ENCODE results near the gene IRF2BPL. TPM values are rescaled to one million over a fixed set of nuclear protein-coding genes. Genes with fewer than 3 reads are reported as not detected.
A peak's percentile ranks its signal among the peaks of the same experiment; 100 is the strongest.

Gene IRF2BPL
- 10 to 100 TPM; 34.5 to 35.6 TPM for total RNA-seq

GRCh38 chr14:77028384-77029231, at the start of gene IRF2BPL:
Gene IRF2BPL (minus strand): TSS chr14:77028708. CDS start chr14:77027792, 916 bp downstream.
- Mint-ChIP-seq H3K27me3 (ENCODE audit: low read depth) (no peaks in the 10 kb centered on the region), H3K36me3 (ENCODE audit: low read depth) (peaks cover 43% of the 10 kb centered on the region), H3K27ac (peak within 1 kb of the TSS; percentile 88), H3K4me3 (peak within 1 kb of the TSS; percentile 94), H3K4me1 (ENCODE audit: low read depth) (peaks cover 63% of the 10 kb centered on the region), H3K9me3 (ENCODE audit: insufficient read depth) (no peaks in the 10 kb centered on the region)
- POLR2A ChIA-PET: interaction anchor here (0.7 to 8.2 kb wide), 16 partner anchors 11 to 216 kb away, joined by 3 to 107 read pairs (median 4); partner anchors contain the start of gene ANGEL1
- ATAC-seq (peak; percentile 76), DNase-seq (peak; percentile 96)
- CTCF ChIA-PET: interaction anchor here (0.7 to 3.1 kb wide), 21 partner anchors 9 to 152 kb away, joined by 3 to 30 read pairs (median 5); no protein-coding TSS in a partner anchor

- Mint-ChIP-seq H3K4me1 (ENCODE audit: low read depth) (no peaks in the 10 kb centered on the region), H3K4me3 (no peak overlapping the region), H3K27ac (no peak overlapping the region), H3K9me3 (ENCODE audit: insufficient read depth) (peaks cover 8% of the 10 kb centered on the region), H3K36me3 (ENCODE audit: low read depth) (no peaks in the 10 kb centered on the region), H3K27me3 (ENCODE audit: low read depth) (no peaks in the 10 kb centered on the region)
- CTCF ChIA-PET: interaction anchor here (0.7 to 4.1 kb wide), 6 partner anchors 9 to 201 kb away, joined by 3 to 29 read pairs (median 3); no protein-coding TSS in a partner anchor
- DNase-seq: no peak
- no peak for ATAC-seq
- POLR2A ChIA-PET: no interaction called here
Observed at GRCh38 chr14:77077040-77077439, 48.5 kb upstream of the IRF2BPL start.

GRCh38 chr14:77076113-77076631, 47.7 kb upstream of the IRF2BPL start:
- no peak for ATAC-seq
- no peak for DNase-seq
- CTCF ChIA-PET: interaction anchor here (0.7 to 4.1 kb wide), 7 partner anchors 10 to 203 kb away, joined by 3 to 29 read pairs (median 3); no protein-coding TSS in a partner anchor
- POLR2A ChIA-PET: interaction anchor here (0.7 kb wide), 1 partner anchor 12 kb away, joined by 3 read pairs; no protein-coding TSS in a partner anchor
- Mint-ChIP-seq H3K27ac (no peak overlapping the region), H3K36me3 (ENCODE audit: low read depth) (no peaks in the 10 kb centered on the region), H3K27me3 (ENCODE audit: low read depth) (no peaks in the 10 kb centered on the region), H3K9me3 (ENCODE audit: insufficient read depth) (peaks cover 8% of the 10 kb centered on the region), H3K4me3 (no peak overlapping the region), H3K4me1 (ENCODE audit: low read depth) (no peaks in the 10 kb centered on the region)

GRCh38 chr14:77074969-77075368, 46.5 kb upstream of the IRF2BPL start:
- no peak overlapping the region for H3K27ac Mint-ChIP-seq
- CTCF ChIA-PET: interaction anchor here (0.8 to 4.1 kb wide), 4 partner anchors 12 to 202 kb away, joined by 3 to 29 read pairs (median 5); partner anchors contain the start of gene CIPC
- no peak for ATAC-seq
- H3K9me3 Mint-ChIP-seq (ENCODE audit: insufficient read depth): peaks cover 5% of the 10 kb centered on the region
- peaks cover under 1% of the 10 kb centered on the region for H3K27me3 Mint-ChIP-seq (ENCODE audit: low read depth)
- H3K4me1 Mint-ChIP-seq (ENCODE audit: low read depth): no peaks in the 10 kb centered on the region
- no peak for DNase-seq
- POLR2A ChIA-PET: no interaction called here
- no peak overlapping the region for H3K4me3 Mint-ChIP-seq
- H3K36me3 Mint-ChIP-seq (ENCODE audit: low read depth): no peaks in the 10 kb centered on the region

GRCh38 chr14:77071938-77072388, 43.5 kb upstream of the IRF2BPL start:
- Mint-ChIP-seq H3K4me1 (ENCODE audit: low read depth) (no peaks in the 10 kb centered on the region), H3K36me3 (ENCODE audit: low read depth) (no peaks in the 10 kb centered on the region), H3K27ac (no peak overlapping the region), H3K4me3 (no peak overlapping the region), H3K27me3 (ENCODE audit: low read depth) (peaks cover 11% of the 10 kb centered on the region), H3K9me3 (ENCODE audit: insufficient read depth) (no peaks in the 10 kb centered on the region)
- POLR2A ChIA-PET: no interaction called here
- ATAC-seq (no peak), DNase-seq (no peak)
- CTCF ChIA-PET: interaction anchor here (1.2 to 7.4 kb wide), 13 partner anchors 10 to 361 kb away, joined by 3 to 371 read pairs (median 27); partner anchors contain the start of gene CIPC

GRCh38 chr14:77069551-77069950, 41.0 kb upstream of the IRF2BPL start:
- ATAC-seq (no peak), DNase-seq (no peak)
- H3K9me3 Mint-ChIP-seq (ENCODE audit: insufficient read depth): no peaks in the 10 kb centered on the region
- peaks cover 9% of the 10 kb centered on the region for H3K4me1 Mint-ChIP-seq (ENCODE audit: low read depth)
- no peak overlapping the region for H3K4me3 Mint-ChIP-seq
- POLR2A ChIA-PET: interaction anchor here (1.4 kb wide), 1 partner anchor 194 kb away, joined by 7 read pairs; no protein-coding TSS in a partner anchor
- CTCF ChIA-PET: interaction anchor here (0.7 to 7.4 kb wide), 39 partner anchors 9 to 359 kb away, joined by 3 to 371 read pairs (median 8); partner anchors contain the start of gene CIPC
- peaks cover 11% of the 10 kb centered on the region for H3K27me3 Mint-ChIP-seq (ENCODE audit: low read depth)
- no peaks in the 10 kb centered on the region for H3K36me3 Mint-ChIP-seq (ENCODE audit: low read depth)
- H3K27ac Mint-ChIP-seq: no peak overlapping the region

- H3K27me3 Mint-ChIP-seq (ENCODE audit: low read depth): peaks cover 11% of the 10 kb centered on the region
- DNase-seq: no peak
- no peak overlapping the region for H3K4me3 Mint-ChIP-seq
- POLR2A ChIA-PET: interaction anchor here (1.4 kb wide), 1 partner anchor 193 kb away, joined by 7 read pairs; no protein-coding TSS in a partner anchor
- H3K9me3 Mint-ChIP-seq (ENCODE audit: insufficient read depth): no peaks in the 10 kb centered on the region
- ATAC-seq: no peak
- no peak overlapping the region for H3K27ac Mint-ChIP-seq
- H3K36me3 Mint-ChIP-seq (ENCODE audit: low read depth): no peaks in the 10 kb centered on the region
- peaks cover 9% of the 10 kb centered on the region for H3K4me1 Mint-ChIP-seq (ENCODE audit: low read depth)
- CTCF ChIA-PET: interaction anchor here (0.7 to 7.4 kb wide), 36 partner anchors 9 to 358 kb away, joined by 3 to 371 read pairs (median 5); partner anchors contain the start of gene CIPC
Observed at GRCh38 chr14:77068517-77069200, 40.2 kb upstream of the IRF2BPL start.

- H3K4me3 Mint-ChIP-seq: no peak overlapping the region
- peaks cover 11% of the 10 kb centered on the region for H3K27me3 Mint-ChIP-seq (ENCODE audit: low read depth)
- H3K36me3 Mint-ChIP-seq (ENCODE audit: low read depth): no peaks in the 10 kb centered on the region
- H3K9me3 Mint-ChIP-seq (ENCODE audit: insufficient read depth): no peaks in the 10 kb centered on the region
- DNase-seq (peak; percentile 72), ATAC-seq (peak; percentile 83)
- peaks cover 9% of the 10 kb centered on the region for H3K4me1 Mint-ChIP-seq (ENCODE audit: low read depth)
- POLR2A ChIA-PET: no interaction called here
- H3K27ac Mint-ChIP-seq: no peak overlapping the region
- CTCF ChIA-PET: interaction anchor here (0.7 to 7.4 kb wide), 32 partner anchors 8 to 357 kb away, joined by 3 to 371 read pairs (median 6); partner anchors contain the start of gene CIPC
Observed at GRCh38 chr14:77067632-77068516, 39.4 kb upstream of the IRF2BPL start.

GRCh38 chr14:77066578-77067172, 38.2 kb upstream of the IRF2BPL start:
- ATAC-seq (no peak), DNase-seq (no peak)
- no peaks in the 10 kb centered on the region for H3K9me3 Mint-ChIP-seq (ENCODE audit: insufficient read depth)
- no peak overlapping the region for H3K27ac Mint-ChIP-seq
- peaks cover 13% of the 10 kb centered on the region for H3K27me3 Mint-ChIP-seq (ENCODE audit: low read depth)
- no peak overlapping the region for H3K4me3 Mint-ChIP-seq
- no peaks in the 10 kb centered on the region for H3K36me3 Mint-ChIP-seq (ENCODE audit: low read depth)
- ChIA-PET CTCF (interaction anchor here (1.5 to 8.5 kb wide), 7 partner anchors 13 to 196 kb away, joined by 4 to 371 read pairs (median 26); no protein-coding TSS in a partner anchor), POLR2A (no interaction called here)
- peaks cover 13% of the 10 kb centered on the region for H3K4me1 Mint-ChIP-seq (ENCODE audit: low read depth)

GRCh38 chr14:77065851-77066577, 37.5 kb upstream of the IRF2BPL start:
- DNase-seq: no peak
- H3K27me3 Mint-ChIP-seq (ENCODE audit: low read depth): peaks cover 13% of the 10 kb centered on the region

More at GRCh38 chr14:77065851-77066577, 37.5 kb upstream of the IRF2BPL start:
- Mint-ChIP-seq H3K36me3 (ENCODE audit: low read depth) (no peaks in the 10 kb centered on the region), H3K4me1 (ENCODE audit: low read depth) (peaks cover 13% of the 10 kb centered on the region), H3K27ac (no peak overlapping the region), H3K4me3 (no peak overlapping the region), H3K9me3 (ENCODE audit: insufficient read depth) (no peaks in the 10 kb centered on the region)
- CTCF ChIA-PET: interaction anchor here (1.5 to 8.5 kb wide), 4 partner anchors 14 to 195 kb away, joined by 4 to 90 read pairs (median 16); no protein-coding TSS in a partner anchor
- POLR2A ChIA-PET: no interaction called here
- no peak for ATAC-seq

Measured in activated CD8-positive, alpha-beta T cell treated with anti-CD3 and anti-CD28 coated beads, Interleukin-2, amount 10 ng/mL, durations not matched to agents 7 days and 5 days (primary cell).